A549 (cell line): ENCODE data around the gene HOXC11.

Source experiments
- CHD2 ChIP-seq: fragments of 150-350 bp; IDR thresholded peaks from 2 replicates; pipeline ENCODE4 v1.6.1; 2014; ENCODE audit warnings: low read length; ENCODE audit not compliant: partially characterized antibody
- KDM1A ChIP-seq: fragments of 200-600 bp; sonication (generic); IDR thresholded peaks from 2 replicates; pipeline ENCODE4 v1.6.1; 2016; ENCODE audit warnings: low read depth, mild to moderate bottlenecking
- POLR2A ChIP-seq: IDR thresholded peaks from 2 replicates; pipeline ENCODE4 v1.6.1; 2012; ENCODE audit warnings: mild to moderate bottlenecking, low read length
- RFX5 ChIP-seq: fragments of 450-650 bp; IDR thresholded peaks from 2 replicates; pipeline ENCODE4 v1.7.1; 2014; ENCODE audit warnings: antibody characterized with exemption, mild to moderate bottlenecking, moderate library complexity
- TF ChIP-seq, protein P1 (sequence below): fragments of >200 bp; sonication (Bioruptor Twin); formaldehyde crosslinking; IDR thresholded peaks from 3 replicates; pipeline ENCODE4 v1.5.1; 2016
- TF ChIP-seq, protein P2 (sequence below): IDR thresholded peaks from 2 replicates; pipeline ENCODE4 v1.6.1; 2012
- TF ChIP-seq, protein P3 (sequence below): IDR thresholded peaks from 2 replicates; pipeline ENCODE4 v1.6.1; 2012
- TF ChIP-seq, protein P4 (sequence below): fragments of 450-650 bp; IDR thresholded peaks from 2 replicates; pipeline ENCODE4 v1.6.1; 2014; ENCODE audit warnings: antibody characterized with exemption

DNA sequence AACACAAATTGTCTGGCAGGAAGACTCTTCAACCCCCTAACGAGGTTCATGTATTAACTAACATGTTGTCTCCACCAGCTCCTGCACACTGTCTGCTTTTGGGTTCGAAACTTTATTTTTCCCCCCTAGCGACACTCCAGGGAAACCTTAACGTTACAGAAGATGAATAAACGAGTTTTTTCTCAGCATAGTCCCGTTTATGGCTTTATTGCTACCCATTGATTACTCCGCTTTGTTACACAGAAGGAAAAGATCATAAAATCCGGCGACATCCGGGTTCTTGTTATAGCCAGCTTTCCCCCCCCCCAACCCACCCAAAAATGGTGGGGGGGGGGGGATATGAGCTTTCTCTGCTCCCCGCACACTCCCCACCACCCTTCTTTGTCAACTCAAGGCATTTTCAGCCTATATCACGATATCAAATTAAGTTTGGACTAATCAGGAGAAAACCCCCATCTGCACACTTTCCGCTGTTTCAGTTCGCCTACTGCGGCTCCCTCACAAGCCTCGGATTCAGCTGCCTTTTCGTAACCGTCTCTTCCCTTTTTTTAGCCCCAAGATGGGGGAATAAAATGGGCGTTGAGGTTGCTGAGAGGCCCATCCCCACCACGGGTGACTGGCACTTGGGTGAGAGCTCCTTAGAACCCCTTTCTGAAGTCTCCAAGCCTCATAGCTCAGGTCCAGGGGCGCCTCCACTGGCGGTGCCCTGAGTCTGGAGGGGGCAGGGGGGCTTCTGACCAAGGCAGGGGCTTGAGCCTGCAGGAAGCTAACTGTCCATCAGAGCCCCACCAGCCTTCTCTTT is 53.9 kb downstream of the HOXC11 start:
- TF ChIP-seq, protein P1, sequence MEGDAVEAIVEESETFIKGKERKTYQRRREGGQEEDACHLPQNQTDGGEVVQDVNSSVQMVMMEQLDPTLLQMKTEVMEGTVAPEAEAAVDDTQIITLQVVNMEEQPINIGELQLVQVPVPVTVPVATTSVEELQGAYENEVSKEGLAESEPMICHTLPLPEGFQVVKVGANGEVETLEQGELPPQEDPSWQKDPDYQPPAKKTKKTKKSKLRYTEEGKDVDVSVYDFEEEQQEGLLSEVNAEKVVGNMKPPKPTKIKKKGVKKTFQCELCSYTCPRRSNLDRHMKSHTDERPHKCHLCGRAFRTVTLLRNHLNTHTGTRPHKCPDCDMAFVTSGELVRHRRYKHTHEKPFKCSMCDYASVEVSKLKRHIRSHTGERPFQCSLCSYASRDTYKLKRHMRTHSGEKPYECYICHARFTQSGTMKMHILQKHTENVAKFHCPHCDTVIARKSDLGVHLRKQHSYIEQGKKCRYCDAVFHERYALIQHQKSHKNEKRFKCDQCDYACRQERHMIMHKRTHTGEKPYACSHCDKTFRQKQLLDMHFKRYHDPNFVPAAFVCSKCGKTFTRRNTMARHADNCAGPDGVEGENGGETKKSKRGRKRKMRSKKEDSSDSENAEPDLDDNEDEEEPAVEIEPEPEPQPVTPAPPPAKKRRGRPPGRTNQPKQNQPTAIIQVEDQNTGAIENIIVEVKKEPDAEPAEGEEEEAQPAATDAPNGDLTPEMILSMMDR = no peak
- TF ChIP-seq RFX5 (no peak), CHD2 (no peak), POLR2A (no peak), KDM1A (no peak)
- TF ChIP-seq, protein P2, sequence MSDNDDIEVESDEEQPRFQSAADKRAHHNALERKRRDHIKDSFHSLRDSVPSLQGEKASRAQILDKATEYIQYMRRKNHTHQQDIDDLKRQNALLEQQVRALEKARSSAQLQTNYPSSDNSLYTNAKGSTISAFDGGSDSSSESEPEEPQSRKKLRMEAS = no peak
- TF ChIP-seq, protein P3, sequence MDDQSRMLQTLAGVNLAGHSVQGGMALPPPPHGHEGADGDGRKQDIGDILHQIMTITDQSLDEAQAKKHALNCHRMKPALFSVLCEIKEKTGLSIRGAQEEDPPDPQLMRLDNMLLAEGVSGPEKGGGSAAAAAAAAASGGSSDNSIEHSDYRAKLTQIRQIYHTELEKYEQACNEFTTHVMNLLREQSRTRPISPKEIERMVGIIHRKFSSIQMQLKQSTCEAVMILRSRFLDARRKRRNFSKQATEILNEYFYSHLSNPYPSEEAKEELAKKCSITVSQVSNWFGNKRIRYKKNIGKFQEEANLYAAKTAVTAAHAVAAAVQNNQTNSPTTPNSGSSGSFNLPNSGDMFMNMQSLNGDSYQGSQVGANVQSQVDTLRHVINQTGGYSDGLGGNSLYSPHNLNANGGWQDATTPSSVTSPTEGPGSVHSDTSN = no peak
- TF ChIP-seq, protein P4, sequence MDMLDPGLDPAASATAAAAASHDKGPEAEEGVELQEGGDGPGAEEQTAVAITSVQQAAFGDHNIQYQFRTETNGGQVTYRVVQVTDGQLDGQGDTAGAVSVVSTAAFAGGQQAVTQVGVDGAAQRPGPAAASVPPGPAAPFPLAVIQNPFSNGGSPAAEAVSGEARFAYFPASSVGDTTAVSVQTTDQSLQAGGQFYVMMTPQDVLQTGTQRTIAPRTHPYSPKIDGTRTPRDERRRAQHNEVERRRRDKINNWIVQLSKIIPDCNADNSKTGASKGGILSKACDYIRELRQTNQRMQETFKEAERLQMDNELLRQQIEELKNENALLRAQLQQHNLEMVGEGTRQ = no peak
